Measurements from ENCODE around the gene ZSCAN9.

ZSCAN9 gene

GRCh38 chr6:28225056-28225834 is at the start of gene ZSCAN9:
ZSCAN9 (plus strand) TSS chr6:28225275; CDS start chr6:28227085, 1,810 bp downstream.
- DNase-seq (ENCODE audit: low read depth in 2 of 2, low spot score in 1 of 2) = peak in 1 of 2 donors; percentile 17

DNA sequence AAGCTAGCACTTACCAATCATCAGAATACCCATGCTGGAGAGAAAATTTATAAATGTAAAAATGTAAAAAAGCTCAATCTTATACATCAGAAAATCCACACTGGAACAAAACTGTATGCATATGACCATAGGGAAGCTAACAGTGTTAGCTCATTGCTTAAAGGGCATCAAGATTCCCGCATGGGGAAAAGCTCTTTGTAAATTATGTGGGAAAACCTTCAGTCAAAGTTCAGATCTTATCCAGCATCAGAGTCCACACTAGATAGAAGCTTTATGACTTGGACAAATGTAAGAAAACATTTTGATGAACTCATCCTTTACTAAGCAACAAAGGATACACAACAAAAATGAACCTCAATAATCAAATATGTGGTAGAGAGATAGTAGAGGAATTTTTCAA is 48.7 kb upstream of the ZSCAN9 start:
- DNase-seq (ENCODE audit: low read depth in 2 of 2, low spot score in 1 of 2) = no peak

DNA sequence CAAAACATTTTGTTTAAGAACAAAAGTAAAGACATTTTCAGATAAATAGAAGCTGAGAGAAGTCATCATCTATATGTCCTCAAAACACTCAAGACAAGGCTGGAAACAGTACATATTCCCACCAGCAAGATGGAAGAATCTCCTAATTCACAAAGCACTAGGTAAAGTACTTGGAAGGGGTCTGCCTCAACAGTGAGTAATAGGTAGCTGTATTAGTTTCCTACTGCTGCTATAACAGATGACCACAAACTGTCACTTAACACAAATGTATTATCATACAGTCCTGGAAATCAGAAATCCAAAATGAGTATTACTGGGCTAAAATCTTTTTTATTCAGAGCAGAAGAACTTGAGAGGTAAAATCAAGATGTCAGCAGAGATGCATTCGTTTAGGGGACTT is 42.8 kb upstream of the ZSCAN9 start:
- no peak for DNase-seq (ENCODE audit: low read depth in 2 of 2, low spot score in 1 of 2)

DNA sequence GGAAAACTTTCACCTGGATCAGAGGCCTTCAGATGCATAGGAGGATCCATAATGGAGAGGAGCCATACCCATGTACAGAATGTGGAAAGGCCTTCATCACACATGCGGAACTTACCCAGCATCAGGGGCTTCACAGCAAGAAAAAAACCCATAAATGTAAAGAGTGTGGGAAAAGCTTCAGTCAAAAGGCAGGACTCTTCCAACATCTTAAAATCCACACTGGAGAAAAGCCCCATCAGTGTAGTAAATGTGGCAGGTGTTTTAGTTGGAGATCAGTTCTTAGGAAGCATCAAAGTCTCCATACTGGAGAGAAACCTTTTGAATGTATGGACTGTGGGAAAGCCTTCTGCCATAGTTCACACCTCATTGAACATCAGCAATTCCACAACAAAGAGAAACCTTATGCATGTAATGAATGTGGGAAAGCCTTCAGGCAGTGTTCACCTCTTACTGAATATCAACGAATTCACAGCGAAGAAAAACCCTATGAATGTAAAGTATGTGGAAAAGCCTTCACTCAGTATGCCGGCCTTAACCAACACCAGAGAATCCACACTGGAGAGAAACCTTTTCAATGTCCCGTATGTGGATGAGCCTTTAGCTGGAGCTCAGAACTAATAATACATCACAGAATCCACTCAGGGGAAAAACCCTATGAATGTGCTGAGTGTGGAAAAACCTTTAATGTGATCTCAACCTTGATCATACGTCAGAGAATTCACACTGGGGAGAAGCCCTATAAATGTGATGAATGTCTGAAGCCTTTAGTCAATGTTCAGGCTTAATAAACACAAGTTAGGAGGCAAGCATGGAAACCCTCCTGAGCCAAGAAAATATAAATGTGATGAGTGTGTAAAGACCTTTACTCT is 36.7 kb upstream of the ZSCAN9 start:
- no peak for DNase-seq (ENCODE audit: low read depth in 2 of 2, low spot score in 1 of 2)

- DNase-seq (ENCODE audit: low read depth in 2 of 2, low spot score in 1 of 2) = no peak
These were observed 25.1 kb upstream of the ZSCAN9 start for GRCh38 chr6:28200020-28200419.

DNA sequence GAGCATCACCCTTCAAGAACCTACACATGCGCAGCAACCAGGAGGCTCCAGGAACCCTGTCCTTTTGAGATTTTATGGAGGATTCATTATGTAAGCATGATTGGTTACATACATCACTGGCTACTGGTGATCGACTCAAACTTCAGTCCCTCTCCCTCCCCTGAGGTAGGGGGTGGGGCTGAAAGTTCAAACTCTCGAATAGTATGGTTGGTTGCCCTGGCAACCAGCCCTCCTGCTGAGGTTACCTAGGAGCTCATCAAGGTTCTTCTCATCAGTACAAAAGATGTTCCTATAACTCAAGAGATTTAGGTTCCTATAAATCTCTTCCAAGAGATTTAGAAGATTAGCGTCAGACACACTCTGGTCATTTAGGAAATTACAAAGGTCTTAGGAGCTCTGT is 21.9 kb upstream of the ZSCAN9 start:
- no peak for DNase-seq (ENCODE audit: low read depth in 2 of 2, low spot score in 1 of 2)

DNA sequence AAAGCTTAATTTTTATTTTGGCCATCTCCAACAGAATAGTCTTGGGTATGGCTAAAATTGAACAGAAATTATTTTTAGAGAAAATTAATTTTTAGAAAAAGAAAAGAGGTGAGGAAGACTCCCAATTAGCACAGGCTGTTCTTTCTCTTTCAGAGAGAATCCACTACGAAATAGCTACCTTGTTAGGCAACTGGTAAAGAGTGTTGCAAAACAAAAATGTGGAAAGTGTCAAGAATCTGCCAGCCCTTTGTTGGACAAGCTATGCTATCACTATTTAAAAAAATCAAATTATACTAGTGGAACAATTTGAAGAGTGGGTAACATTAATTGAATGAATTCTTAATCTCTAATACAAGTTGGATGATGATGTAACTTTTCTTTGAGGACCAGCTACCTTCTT is 19.2 kb upstream of the ZSCAN9 start:
- DNase-seq (ENCODE audit: low read depth in 2 of 2, low spot score in 1 of 2) = no peak

- DNase-seq (ENCODE audit: low read depth in 2 of 2, low spot score in 1 of 2) = no peak
These were observed 18.5 kb upstream of the ZSCAN9 start for GRCh38 chr6:28206527-28206926.

GRCh38 chr6:28206928-28207509 is 18.1 kb upstream of the ZSCAN9 start:
- DNase-seq (ENCODE audit: low read depth in 2 of 2, low spot score in 1 of 2) = no peak

- no peak for DNase-seq (ENCODE audit: low read depth in 2 of 2, low spot score in 1 of 2)
These were observed 17.5 kb upstream of the ZSCAN9 start for GRCh38 chr6:28207510-28208110.

GRCh38 chr6:28208111-28208659 is 16.9 kb upstream of the ZSCAN9 start:
- no peak for DNase-seq (ENCODE audit: low read depth in 2 of 2, low spot score in 1 of 2)

DNA sequence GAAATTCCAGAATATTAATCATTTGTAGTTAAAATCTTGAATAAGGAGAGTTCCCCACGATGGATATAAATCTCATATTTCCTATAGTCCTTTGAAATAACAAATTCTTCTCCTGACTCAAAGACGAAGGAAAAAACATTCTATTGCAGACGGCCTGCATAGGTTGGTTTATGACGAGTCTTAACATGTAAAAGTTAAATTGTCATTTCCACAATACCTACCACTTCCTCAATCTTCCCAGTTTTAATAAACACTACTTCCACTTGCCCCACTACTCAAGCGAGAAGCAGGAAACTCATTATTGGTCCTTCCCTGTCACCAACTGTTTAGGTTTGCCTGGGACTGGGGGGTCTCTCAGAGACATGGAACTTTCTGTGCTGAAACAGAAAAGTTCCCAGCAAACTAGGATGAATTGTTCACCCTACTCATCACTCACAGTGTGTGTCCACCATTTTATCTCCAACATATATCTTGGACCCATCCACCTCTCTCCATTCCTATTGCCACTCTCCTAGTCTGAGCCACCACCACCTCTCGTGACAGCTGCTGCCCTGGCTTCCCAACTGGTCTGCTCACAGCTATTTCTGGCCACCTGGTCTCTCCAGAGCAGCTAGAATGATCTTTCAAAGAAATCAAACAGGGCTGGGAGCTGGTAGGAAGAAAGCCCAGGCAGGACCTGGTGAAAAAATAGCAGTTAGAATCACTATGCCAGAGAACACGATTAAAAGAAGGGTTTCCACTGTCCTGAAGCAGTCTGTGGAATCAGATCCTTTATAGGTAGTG is 15.1 kb upstream of the ZSCAN9 start:
- no peak for DNase-seq (ENCODE audit: low read depth in 2 of 2, low spot score in 1 of 2)

- no peak for DNase-seq (ENCODE audit: low read depth in 2 of 2, low spot score in 1 of 2)
These were observed 13.1 kb upstream of the ZSCAN9 start for GRCh38 chr6:28211840-28212509.

GRCh38 chr6:28212510-28213212 is 12.4 kb upstream of the ZSCAN9 start:
- no peak for DNase-seq (ENCODE audit: low read depth in 2 of 2, low spot score in 1 of 2)

DNA sequence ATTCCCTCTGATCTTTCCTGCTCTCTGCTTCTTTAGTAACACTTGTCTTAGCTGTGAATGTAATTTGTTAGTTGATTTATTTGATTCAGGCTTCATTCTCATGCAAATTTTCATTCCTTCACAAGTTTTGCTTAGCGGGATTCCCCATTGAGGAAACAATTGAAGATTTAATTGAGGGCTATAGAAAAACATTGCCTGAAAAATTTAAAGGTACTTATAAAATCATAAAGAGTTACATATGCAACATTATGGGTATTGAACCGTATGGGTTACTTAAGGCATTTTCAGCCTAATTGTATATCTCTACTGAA is 11.9 kb upstream of the ZSCAN9 start:
- no peak for DNase-seq (ENCODE audit: low read depth in 2 of 2, low spot score in 1 of 2)

GRCh38 chr6:28215425-28215824 is 9.7 kb upstream of the ZSCAN9 start:
- no peak for DNase-seq (ENCODE audit: low read depth in 2 of 2, low spot score in 1 of 2)

GRCh38 chr6:28217890-28218289 is 7.2 kb upstream of the ZSCAN9 start:
- DNase-seq (ENCODE audit: low read depth in 2 of 2, low spot score in 1 of 2) = no peak

DNA sequence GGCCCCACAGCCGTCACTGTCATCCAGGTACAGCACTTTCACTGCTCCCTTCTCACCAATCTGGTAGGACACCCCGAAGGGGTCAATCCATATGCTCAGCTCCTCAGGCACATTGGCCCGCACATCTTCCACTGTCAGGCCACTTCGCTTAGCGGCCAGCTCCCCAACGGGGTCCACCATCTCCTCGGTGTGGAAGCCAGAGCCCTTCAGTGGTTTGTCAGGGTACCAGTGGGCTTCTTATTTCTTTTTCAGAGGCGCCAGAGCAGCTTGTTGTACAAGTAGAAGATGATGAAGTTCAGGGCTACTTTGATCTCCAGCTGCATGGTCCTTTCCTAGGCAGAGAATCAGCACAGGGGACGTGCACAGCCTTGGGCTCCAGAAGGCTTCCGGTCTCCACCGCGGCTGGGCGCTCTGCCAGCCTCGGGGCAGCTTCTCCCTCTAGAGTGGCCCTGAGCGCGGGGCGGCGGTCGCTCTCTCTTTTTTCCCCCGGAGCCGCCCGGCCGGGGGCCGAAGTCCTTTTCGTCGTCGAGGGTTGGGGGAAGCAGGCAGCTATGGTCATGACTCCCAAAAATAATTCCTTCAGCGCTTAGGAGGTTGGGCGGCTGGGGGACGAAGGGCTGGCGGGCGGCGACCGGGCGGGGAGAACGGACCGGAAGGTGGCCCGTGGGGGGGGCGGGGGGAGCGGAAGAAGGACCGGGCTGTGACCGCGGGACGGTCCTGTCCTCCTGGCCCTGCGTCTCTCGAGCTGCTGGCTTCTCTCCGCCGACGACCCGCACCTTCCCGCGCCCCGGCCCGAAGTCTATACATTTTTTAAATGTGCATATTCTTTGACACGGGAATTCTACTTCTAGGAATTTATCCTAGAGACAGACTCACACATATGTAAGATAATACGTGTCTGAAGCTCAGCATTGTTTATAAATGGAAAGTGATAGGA is 6.5 kb upstream of the ZSCAN9 start:
- DNase-seq (ENCODE audit: low read depth in 2 of 2, low spot score in 1 of 2) = no peak
